HepG2 (cell line): Measurements from ENCODE around the gene LIPC. TPM values are rescaled to one million over a fixed set of nuclear protein-coding genes. Genes with fewer than 3 reads are reported as not detected.

Source experiments
- JUND ChIP-seq: sonication (generic); formaldehyde crosslinking; IDR thresholded peaks from 2 replicates; pipeline ENCODE4 v1.8.0; 2022; ENCODE audit warnings: mild to moderate bottlenecking, missing genetic modification reagents
- RARG ChIP-seq: sonication (generic); formaldehyde crosslinking; IDR thresholded peaks from 2 replicates; pipeline ENCODE4 v1.4.0; 2020; ENCODE audit warnings: low read depth, mild to moderate bottlenecking, missing genetic modification reagents
- SNRNP70 ChIP-seq: fragments of 200-400 bp; formaldehyde crosslinking; IDR thresholded peaks from 2 replicates; pipeline ENCODE4 v1.6.1; 2017; ENCODE audit warnings: mild to moderate bottlenecking, low read depth, low read length, moderate library complexity
- TRAFD1 ChIP-seq: sonication (generic); formaldehyde crosslinking; IDR thresholded peaks from 2 replicates; pipeline ENCODE4 v1.5.1; 2020; ENCODE audit warnings: missing genetic modification reagents, mild to moderate bottlenecking, borderline replicate concordance
- ZBTB3 ChIP-seq: sonication (generic); formaldehyde crosslinking; IDR thresholded peaks from 2 replicates; pipeline ENCODE4 v1.4.0; 2020; ENCODE audit warnings: low read depth, mild to moderate bottlenecking, moderate library complexity, missing genetic modification reagents, borderline replicate concordance
- ZNF280D ChIP-seq: sonication (generic); formaldehyde crosslinking; IDR thresholded peaks from 2 replicates; pipeline ENCODE4 v1.5.1; 2020; ENCODE audit warnings: mild to moderate bottlenecking, missing genetic modification reagents
- ZNF547 ChIP-seq: sonication (generic); formaldehyde crosslinking; IDR thresholded peaks from 2 replicates; pipeline ENCODE4 v1.5.1; 2020; ENCODE audit warnings: mild to moderate bottlenecking, missing genetic modification reagents
- ZNF850 ChIP-seq: sonication (generic); formaldehyde crosslinking; conservative IDR thresholded peaks from 2 replicates; pipeline ENCODE4 v1.9.0; 2021; ENCODE audit warnings: mild to moderate bottlenecking, missing genetic modification reagents
- ZXDC ChIP-seq: sonication (generic); formaldehyde crosslinking; IDR thresholded peaks from 2 replicates; pipeline ENCODE4 v1.5.0; 2020; ENCODE audit warnings: mild to moderate bottlenecking, missing genetic modification reagents
- polyA plus RNA-seq, 8 experiments: library from polyadenylated mRNA; depleted of rRNA in 3 of 8; stranded (reverse) in 7 of 8; unstranded in 1 of 8; fragments of >200 nt; fragmentation: Illumina TruSeq in 4 of 8; extraction: Trizol in 4 of 8; gene quantifications; 2 replicates each; pipeline versions ENCODE4 v1.2.1 to v1.2.3, GENCODE V29; 2011 to 2016; ENCODE audit warnings: low read depth in 4 of 8, missing spikeins in 1 of 8, mixed read lengths in 1 of 8; ENCODE audit not compliant: insufficient read depth in 1 of 8
- total RNA-seq, 5 experiments: library from RNA; depleted of rRNA; stranded (reverse); fragments of >200 nt; fragmentation: Illumina TruSeq; extraction: Trizol; gene quantifications; 2 replicates each; pipeline ENCODE4 v1.2.3, GENCODE V29; 2016; ENCODE audit warnings: low read depth in 1 of 5

The LIPC gene
- total and polyA plus RNA-seq, 2 of the 13 experiments (the other 11 are each of a cell fraction or from before 2014, with no cell fraction given), result 26.0 to 38.0 TPM

GRCh38 chr15:58486062-58486461, 54.3 kb downstream of the LIPC start (continued):
- TF ChIP-seq ZNF280D (CRISPR knock-in tag) (no peak), ZBTB3 (CRISPR knock-in tag) (no peak), SNRNP70 (no peak), ZXDC (CRISPR knock-in tag) (no peak), TRAFD1 (CRISPR knock-in tag) (no peak), ZNF850 (CRISPR knock-in tag) (no peak), ZNF547 (CRISPR knock-in tag) (no peak), JUND (CRISPR knock-in tag) (no peak), RARG (no peak)
